Ecto neural progenitor cell (in vitro differentiated cells): ENCODE results near the gene BMS1.
A peak's percentile ranks its signal among the peaks of the same experiment; 100 is the strongest.
"Not testable (repeated sequence)": the region's sequence is repeated elsewhere in the genome, so short reads cannot be mapped to it uniquely, and the experiment has no call there.

Experiments
- DNase-seq: peaks from one replicate; pipeline ENCODE4 v3.0.0-alpha.2; 2018; ENCODE audit warnings: low spot score

Gene BMS1

GRCh38 chr10:42782446-42783180 is at the start of gene BMS1:
BMS1 (plus strand) TSS chr10:42782795; CDS start chr10:42784395, 1,600 bp downstream.
- DNase-seq: peak; percentile 92

GRCh38 chr10:42734536-42734935 is 48.1 kb upstream of the BMS1 start:
- no peak for DNase-seq

- DNase-seq: no peak
Measured at GRCh38 chr10:42738679-42739078, 43.9 kb upstream of the BMS1 start.

- not testable (repeated sequence) for DNase-seq
Measured at GRCh38 chr10:42741536-42741935, 41.1 kb upstream of the BMS1 start.

GRCh38 chr10:42743697-42744096 is 38.9 kb upstream of the BMS1 start:
- no peak for DNase-seq

- DNase-seq: no peak
Measured at GRCh38 chr10:42744134-42744701, 38.4 kb upstream of the BMS1 start.

- peak; percentile 87 for DNase-seq
Measured at GRCh38 chr10:42753126-42753506, 29.5 kb upstream of the BMS1 start.

GRCh38 chr10:42753507-42754154 is 29.0 kb upstream of the BMS1 start:
- DNase-seq: no peak

GRCh38 chr10:42754155-42755027 is 28.2 kb upstream of the BMS1 start:
- DNase-seq: peak; percentile 60

- DNase-seq: peak; percentile 54
Measured at GRCh38 chr10:42755028-42755451, 27.6 kb upstream of the BMS1 start.

- DNase-seq: no peak
Measured at GRCh38 chr10:42755556-42756093, 27.0 kb upstream of the BMS1 start.

- DNase-seq: no peak
Measured at GRCh38 chr10:42767906-42768305, 14.7 kb upstream of the BMS1 start.

- DNase-seq: no peak
Measured at GRCh38 chr10:42768581-42769152, 13.9 kb upstream of the BMS1 start.

- DNase-seq: no peak
Measured at GRCh38 chr10:42769173-42769572, 13.4 kb upstream of the BMS1 start.

- no peak for DNase-seq
Measured at GRCh38 chr10:42769673-42770072, 12.9 kb upstream of the BMS1 start.

GRCh38 chr10:42776681-42777080 is 5.9 kb upstream of the BMS1 start:
- no peak for DNase-seq

GRCh38 chr10:42780456-42780855 is 2.1 kb upstream of the BMS1 start:
- DNase-seq: no peak

- no peak for DNase-seq
Measured at GRCh38 chr10:42781893-42782445, 626 bp upstream of the BMS1 start.

GRCh38 chr10:42783181-42783549 is 570 bp downstream of the BMS1 start:
- no peak for DNase-seq

GRCh38 chr10:42785759-42786158 is 3.2 kb downstream of the BMS1 start:
- DNase-seq: no peak

GRCh38 chr10:42790835-42791234 is 8.2 kb downstream of the BMS1 start:
- DNase-seq: no peak
